Body of pancreas (tissue), 4 donors: ENCODE measurements around the gene LYSMD4. TPM values are rescaled to one million over a fixed set of nuclear protein-coding genes. Genes with fewer than 3 reads are reported as not detected.

Experiments used
- ATAC-seq: fragments of 150-250 bp; one replicate; pipeline ENCODE4 v1.9.1; 2016
- DNase-seq, 4 donors: peaks; one replicate each; pipeline ENCODE4 v3.0.0-alpha.2; 2019
- H3K27ac ChIP-seq, 4 donors: fragments of 200-600 bp; sonication (generic); 1 replicate in 3 of 4; 2 replicates in 1 of 4; pipeline versions ENCODE4 v1.5.1 to v1.6.1; 2016 to 2019; ENCODE audit warnings: mild to moderate bottlenecking in 1 of 4, mixed read lengths in 1 of 4, moderate library complexity in 1 of 4
- H3K27me3 ChIP-seq, 2 donors: fragments of 200-600 bp; sonication (generic); one replicate each; pipeline ENCODE4 v1.6.0; 2016; ENCODE audit warnings: mild to moderate bottlenecking in 1 of 2
- H3K36me3 ChIP-seq, 2 donors: fragments of 200-600 bp; sonication (generic); replicated peaks in 1 of 2; 2 replicates each; pipeline ENCODE4 v1.5.1; 2016; ENCODE audit warnings: low read depth in 2 of 2; ENCODE audit not compliant: insufficient read depth in 1 of 2
- H3K4me1 ChIP-seq: fragments of 200-600 bp; sonication (generic); one replicate; pipeline ENCODE4 v1.6.0; 2016
- H3K4me3 ChIP-seq, 2 donors: fragments of 200-600 bp; sonication (generic); 1 replicate in 1 of 2; 2 replicates in 1 of 2; pipeline ENCODE4 v1.5.1; 2016 to 2019
- H3K9me3 ChIP-seq, 3 donors: fragments of 200-600 bp; sonication (generic); 1 replicate in 2 of 3; 2 replicates in 1 of 3; pipeline ENCODE4 v1.5.1; 2016
- CTCF ChIP-seq, 7 experiments: fragments of 450-650 bp in 4 of 7; fragments of 200-600 bp in 3 of 7; sonication (generic) in 3 of 7; IDR thresholded peaks; one replicate each; pipeline ENCODE4 v1.5.1; 2016 to 2019; ENCODE audit warnings: antibody characterized with exemption in 7 of 7
- POLR2A ChIP-seq, 3 donors: fragments of 450-650 bp; IDR thresholded peaks; one replicate each; pipeline ENCODE4 v1.6.1; 2016; ENCODE audit warnings: antibody characterized with exemption in 3 of 3, mild to moderate bottlenecking in 2 of 3
- WGBS, 2 donors: methylation state at CpG; one replicate each; pipeline ENCODE4 v1.1.5; 2017; 5-methylcytosine and 5-hydroxymethylcytosine counted together
- intact Hi-C: fragments of 100-400 bp; cut with DNase I; formaldehyde crosslinking; loops from one replicate; pipeline ENCODE4 v1.15.1; 2023
- total RNA-seq, 2 donors: library from RNA; depleted of rRNA; stranded (reverse); fragments of >200 nt; gene quantifications; one replicate each; pipeline ENCODE4 v1.1.0, GENCODE V29; 2016

Gene LYSMD4
- total RNA-seq, 2 donors from 2014 or later: 0.66 to 12.5 TPM

GRCh38 chr15:99728916-99729315 lies 4.3 kb downstream of the LYSMD4 start:
- Histone ChIP-seq H3K4me3 (no peak overlapping the region), H3K36me3 (no peaks in the 10 kb centered on the region), H3K27me3 (no peaks in the 10 kb centered on the region), H3K27ac (no peak overlapping the region), H3K9me3 (no peaks in the 10 kb centered on the region), H3K4me1 (peaks cover 13% of the 10 kb centered on the region)
- WGBS, 2 donors: 90 to 94% methylated on average over 6 of the region's 6 CpGs
- DNase-seq (no peak), ATAC-seq (no peak)
- intact Hi-C loops: no loop called here
- no peak for TF ChIP-seq CTCF (IDR thresholded peaks at IDR 0.05)
- TF ChIP-seq POLR2A (IDR thresholded peaks at IDR 0.05): no peak

- Histone ChIP-seq H3K4me1 (peaks cover 10% of the 10 kb centered on the region), H3K27ac (no peak overlapping the region), H3K36me3 (no peaks in the 10 kb centered on the region), H3K4me3 (no peak overlapping the region), H3K27me3 (no peaks in the 10 kb centered on the region), H3K9me3 (no peaks in the 10 kb centered on the region)
- DNase-seq (no peak), ATAC-seq (no peak)
- WGBS, 2 donors: 79 to 82% methylated on average over 5 to 7 of the region's 7 CpGs
- intact Hi-C loops: no loop called here
- TF ChIP-seq CTCF (IDR thresholded peaks at IDR 0.05) (no peak), POLR2A (IDR thresholded peaks at IDR 0.05) (no peak)
Measured at GRCh38 chr15:99727733-99728132, 5.5 kb downstream of the LYSMD4 start.

- ATAC-seq: no peak
- H3K27me3 ChIP-seq: no peaks in the 10 kb centered on the region
- H3K27ac ChIP-seq: no peak overlapping the region
- H3K36me3 ChIP-seq: no peaks in the 10 kb centered on the region
- TF ChIP-seq POLR2A (IDR thresholded peaks at IDR 0.05) (no peak), CTCF (IDR thresholded peaks at IDR 0.05) (no peak)
- 74 to 87% methylated on average over 1 of the region's 1 CpG for WGBS, 2 donors
- intact Hi-C loops: no loop called here
- no peaks in the 10 kb centered on the region for H3K9me3 ChIP-seq
- peaks cover 10% of the 10 kb centered on the region for H3K4me1 ChIP-seq
- H3K4me3 ChIP-seq: no peak overlapping the region
- DNase-seq: no peak
Measured at GRCh38 chr15:99727330-99727729, 5.9 kb downstream of the LYSMD4 start.

- Histone ChIP-seq H3K27ac (no peak overlapping the region), H3K4me1 (peaks cover 5% of the 10 kb centered on the region), H3K36me3 (no peaks in the 10 kb centered on the region), H3K9me3 (no peaks in the 10 kb centered on the region), H3K27me3 (no peaks in the 10 kb centered on the region), H3K4me3 (no peak overlapping the region)
- TF ChIP-seq CTCF (IDR thresholded peaks at IDR 0.05) (no peak), POLR2A (IDR thresholded peaks at IDR 0.05) (no peak)
- intact Hi-C loops: no loop called here
- DNase-seq: no peak
- WGBS, 2 donors: 83 to 86% methylated on average over 7 of the region's 7 CpGs
- no peak for ATAC-seq
Measured at GRCh38 chr15:99726333-99726732, 6.9 kb downstream of the LYSMD4 start.

GRCh38 chr15:99722406-99722805 lies 10.8 kb downstream of the LYSMD4 start:
- intact Hi-C loops: no loop called here
- H3K4me3 ChIP-seq: no peak overlapping the region
- 89 to 92% methylated on average over 3 of the region's 3 CpGs for WGBS, 2 donors

More at GRCh38 chr15:99722406-99722805, 10.8 kb downstream of the LYSMD4 start:
- Histone ChIP-seq H3K36me3 (no peaks in the 10 kb centered on the region), H3K27me3 (no peaks in the 10 kb centered on the region), H3K27ac (no peak overlapping the region), H3K4me1 (peaks cover 11% of the 10 kb centered on the region), H3K9me3 (no peaks in the 10 kb centered on the region)
- TF ChIP-seq CTCF (IDR thresholded peaks at IDR 0.05) (no peak), POLR2A (IDR thresholded peaks at IDR 0.05) (no peak)
- DNase-seq (no peak), ATAC-seq (no peak)
